HEK293 (cell line): ENCODE measurements around the gene TMEM214.

Source experiments
- CTCF ChIA-PET: fragments of 350-600 bp; formaldehyde crosslinking; extraction: SDS; loops from one replicate; lab custom pipeline; 2021; ENCODE audit warnings: antibody characterized with exemption; lab: Yijun Ruan, JAX
- POLR2A ChIA-PET: fragments of 300-600 bp; formaldehyde crosslinking; extraction: SDS; loops from one replicate; lab custom pipeline; 2020; ENCODE audit warnings: antibody characterized with exemption, inconsistent platforms; lab: Yijun Ruan, JAX
- H3K27ac ChIP-seq: fragments of 200-500 bp; sonication (Bioruptor generic); 2 replicates; pipeline ENCODE4 v1.5.1; 2014; ENCODE audit warnings: low read depth, low read length, control low read depth, inconsistent platforms; ENCODE audit errors: extremely low read depth
- H3K36me3 ChIP-seq, 2 experiments: fragments of 200-500 bp in 1 of 2; sonication (Bioruptor generic) in 1 of 2; 1 replicate in 1 of 2; 2 replicates in 1 of 2; pipeline ENCODE4 v1.5.1; 2014 to 2017; ENCODE audit warnings: inconsistent platforms in 2 of 2, low read length in 2 of 2; ENCODE audit not compliant: control insufficient read depth in 2 of 2, insufficient read depth in 1 of 2
- H3K4me1 ChIP-seq: fragments of 200-500 bp; sonication (Bioruptor generic); 2 replicates; pipeline ENCODE4 v1.5.1; 2014; ENCODE audit warnings: mild to moderate bottlenecking, low read length, inconsistent platforms; ENCODE audit not compliant: control insufficient read depth, insufficient read depth
- H3K4me3 ChIP-seq: 2 replicates; pipeline ENCODE4 v1.5.1; 2011; ENCODE audit warnings: low read depth, mild to moderate bottlenecking, control low read depth, low read length, moderate library complexity
- H3K9me3 ChIP-seq: fragments of 200-500 bp; sonication (Bioruptor generic); 2 replicates; pipeline ENCODE4 v1.5.1; 2014; ENCODE audit warnings: low read depth, low read length, inconsistent platforms; ENCODE audit not compliant: control insufficient read depth, insufficient read depth
- ELK4 ChIP-seq: IDR thresholded peaks from 2 replicates; pipeline ENCODE4 v1.6.1; 2011; ENCODE audit warnings: mild to moderate bottlenecking, low read depth, low read length, borderline replicate concordance
- FEZF1 ChIP-seq: fragments of 450-650 bp; formaldehyde crosslinking; IDR thresholded peaks from 2 replicates; pipeline ENCODE4 v1.5.1; 2016; ENCODE audit warnings: missing biosample characterization, missing genetic modification characterization
- GLIS1 ChIP-seq: fragments of 450-650 bp; formaldehyde crosslinking; IDR thresholded peaks from 2 replicates; pipeline ENCODE4 v1.5.1; 2016; ENCODE audit warnings: missing biosample characterization, missing genetic modification characterization
- IKZF3 ChIP-seq: fragments of 450-650 bp; IDR thresholded peaks from 2 replicates; pipeline ENCODE4 v1.5.0; 2018; ENCODE audit warnings: missing biosample characterization, mild to moderate bottlenecking, missing genetic modification characterization, moderate library complexity
- KLF7 ChIP-seq: fragments of 450-650 bp; formaldehyde crosslinking; IDR thresholded peaks from 2 replicates; pipeline ENCODE4 v1.5.1; 2016; ENCODE audit warnings: missing biosample characterization, missing genetic modification characterization, borderline replicate concordance
- SP7 ChIP-seq: fragments of 450-650 bp; formaldehyde crosslinking; IDR thresholded peaks from 2 replicates; pipeline ENCODE4 v1.5.1; 2016; ENCODE audit warnings: missing biosample characterization, missing genetic modification characterization
- TRIM28 ChIP-seq: IDR thresholded peaks from 2 replicates; pipeline ENCODE4 v1.6.1; 2011; ENCODE audit warnings: low read length, control low read depth, borderline replicate concordance
- WT1 ChIP-seq: fragments of 450-650 bp; formaldehyde crosslinking; IDR thresholded peaks from 2 replicates; pipeline ENCODE4 v1.5.1; 2016; ENCODE audit warnings: missing biosample characterization, missing genetic modification characterization
- ZIC2 ChIP-seq: fragments of 450-650 bp; formaldehyde crosslinking; IDR thresholded peaks from 2 replicates; pipeline ENCODE4 v1.5.1; 2016; ENCODE audit warnings: missing biosample characterization, missing genetic modification characterization
- ZNF140 ChIP-seq: fragments of 450-650 bp; formaldehyde crosslinking; IDR thresholded peaks from 2 replicates; pipeline ENCODE4 v1.5.1; 2016; ENCODE audit warnings: missing biosample characterization, missing genetic modification characterization
- ZNF184 ChIP-seq: fragments of 450-650 bp; IDR thresholded peaks from 2 replicates; pipeline ENCODE4 v1.5.1; 2018; ENCODE audit warnings: missing biosample characterization, mild to moderate bottlenecking, missing genetic modification characterization
- ZNF211 ChIP-seq: fragments of 450-650 bp; formaldehyde crosslinking; IDR thresholded peaks from 2 replicates; pipeline ENCODE4 v1.5.1; 2016; ENCODE audit warnings: low read depth, missing biosample characterization, missing genetic modification characterization
- ZNF24 ChIP-seq: fragments of 450-650 bp; formaldehyde crosslinking; IDR thresholded peaks from 2 replicates; pipeline ENCODE4 v1.5.1; 2016; ENCODE audit warnings: missing biosample characterization, missing genetic modification characterization
- ZNF266 ChIP-seq: fragments of 450-650 bp; formaldehyde crosslinking; IDR thresholded peaks from 2 replicates; pipeline ENCODE4 v1.5.1; 2016; ENCODE audit warnings: missing biosample characterization, missing genetic modification characterization, low read depth
- ZNF324 ChIP-seq: fragments of 450-650 bp; formaldehyde crosslinking; IDR thresholded peaks from 2 replicates; pipeline ENCODE4 v1.5.1; 2016; ENCODE audit warnings: missing biosample characterization, missing genetic modification characterization
- ZNF548 ChIP-seq: fragments of 450-650 bp; formaldehyde crosslinking; IDR thresholded peaks from 2 replicates; pipeline ENCODE4 v1.5.1; 2016; ENCODE audit warnings: missing biosample characterization, missing genetic modification characterization
- ZNF658 ChIP-seq: fragments of 450-650 bp; formaldehyde crosslinking; IDR thresholded peaks from 2 replicates; pipeline ENCODE4; 2016; ENCODE audit warnings: missing biosample characterization, missing genetic modification characterization
- ZNF837 ChIP-seq: fragments of 450-650 bp; formaldehyde crosslinking; IDR thresholded peaks from 2 replicates; pipeline ENCODE4 v1.5.1; 2016; ENCODE audit warnings: missing biosample characterization, missing genetic modification characterization
- ZNF843 ChIP-seq: fragments of 450-650 bp; formaldehyde crosslinking; IDR thresholded peaks from 2 replicates; pipeline ENCODE4 v1.5.1; 2016; ENCODE audit warnings: missing biosample characterization, missing genetic modification characterization
- TF ChIP-seq, protein P1 (sequence below): fragments of 450-650 bp; formaldehyde crosslinking; IDR thresholded peaks from 2 replicates; pipeline ENCODE4 v1.5.1; 2016; ENCODE audit warnings: missing biosample characterization, missing genetic modification characterization
- TF ChIP-seq, protein P2 (sequence below): fragments of 450-650 bp; formaldehyde crosslinking; IDR thresholded peaks from 2 replicates; pipeline ENCODE4 v1.5.1; 2016; ENCODE audit warnings: missing biosample characterization, missing genetic modification characterization

TMEM214 gene

DNA sequence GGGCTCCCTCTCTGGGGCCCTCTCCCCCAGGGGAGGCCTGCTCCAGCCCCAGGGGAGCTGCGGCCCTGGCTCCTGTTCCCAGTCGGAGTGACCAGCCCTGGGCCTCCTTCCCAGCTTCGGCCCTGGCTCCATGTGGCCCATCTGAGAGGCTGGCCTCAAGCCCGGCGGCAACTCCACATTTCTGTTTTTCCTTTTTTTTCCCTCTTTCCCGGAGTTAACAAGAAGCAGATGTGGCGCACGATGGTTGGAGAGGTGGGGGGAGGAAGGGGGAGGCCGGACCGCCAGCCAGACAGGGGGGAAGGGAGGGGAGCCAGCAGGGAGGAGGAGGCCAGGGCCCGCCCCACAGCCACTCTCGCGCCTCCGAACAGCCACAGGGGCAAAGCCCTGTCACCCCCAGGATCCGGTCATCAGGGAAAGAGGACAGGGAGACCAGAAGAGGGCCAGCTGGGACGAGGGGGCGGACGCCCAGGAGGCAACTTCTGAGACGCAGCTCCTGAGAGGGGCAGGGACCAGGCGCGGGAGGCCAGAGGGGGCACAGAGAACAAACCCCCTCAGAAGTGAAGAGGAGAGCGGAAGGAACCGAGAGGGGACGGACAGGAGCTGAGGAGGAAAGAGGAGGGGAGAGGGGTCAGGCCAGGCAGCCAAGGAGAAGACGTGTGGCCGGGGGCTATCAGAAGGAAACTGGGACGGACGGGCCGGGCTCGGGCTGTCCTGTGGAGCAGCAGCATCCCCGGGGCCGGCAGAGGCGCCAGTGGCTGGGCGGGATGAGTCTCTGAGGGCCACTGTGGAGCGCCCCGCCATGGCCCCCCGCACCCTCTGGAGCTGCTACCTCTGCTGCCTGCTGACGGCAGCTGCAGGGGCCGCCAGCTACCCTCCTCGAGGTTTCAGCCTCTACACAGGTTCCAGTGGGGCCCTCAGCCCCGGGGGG lies 45.8 kb downstream of the TMEM214 start, which contains the start of gene EMILIN1:
Gene EMILIN1 (plus strand): TSS at position 349 of the 928 bp plus-strand sequence. CDS start 451 bp downstream, at position 800.
- Histone ChIP-seq H3K4me3 (no peak within 1 kb of the TSS), H3K27ac (no peak within 1 kb of the TSS), H3K36me3 (no peaks in the 10 kb centered on the region), H3K9me3 (no peaks in the 10 kb centered on the region), H3K4me1 (peaks cover 4% of the 10 kb centered on the region)
- ChIA-PET CTCF (interaction anchor here (0.6 to 1.0 kb wide), 3 partner anchors 13 to 27 kb away, joined by 3 to 4 read pairs (median 3); partner anchors contain the start of gene AGBL5), POLR2A (no interaction called here)
- TF ChIP-seq ZNF837 (tag by site-specific recombination), result no peak
- TF ChIP-seq ELK4, result no peak
- peak; percentile 40 for TF ChIP-seq ZIC2 (tag by site-specific recombination)
- TF ChIP-seq FEZF1 (tag by site-specific recombination), result no peak
- no peak for TF ChIP-seq ZNF24 (tag by site-specific recombination)
- TF ChIP-seq GLIS1 (tag by site-specific recombination), result peak; percentile 71
- no peak for TF ChIP-seq ZNF211 (tag by site-specific recombination)

- POLR2A ChIA-PET, result no interaction called here
- no peaks in the 10 kb centered on the region for H3K9me3 ChIP-seq
- no peak for TF ChIP-seq KLF7 (tag by site-specific recombination)
- TF ChIP-seq, all 188 proteins: peak for 0
- no peak overlapping the region for H3K27ac ChIP-seq
- peaks cover 4% of the 10 kb centered on the region for H3K4me1 ChIP-seq
- CTCF ChIA-PET, result interaction anchor here (0.5 to 1.0 kb wide), 3 partner anchors 19 to 224 kb away, joined by 3 to 4 read pairs (median 3); partner anchors contain the start of gene AGBL5
- no peaks in the 10 kb centered on the region for H3K36me3 ChIP-seq
- no peak overlapping the region for H3K4me3 ChIP-seq
Observed at GRCh38 chr2:27079233-27080139, 46.7 kb downstream of the TMEM214 start.

- H3K4me3 ChIP-seq, result no peak overlapping the region
- ChIA-PET CTCF (interaction anchor here (0.6 to 0.9 kb wide), 3 partner anchors 18 to 34 kb away, joined by 3 read pairs; no protein-coding TSS in a partner anchor), POLR2A (no interaction called here)
- no peak for TF ChIP-seq ZNF548 (tag by site-specific recombination)
- no peaks in the 10 kb centered on the region for H3K36me3 ChIP-seq
- no peak overlapping the region for H3K27ac ChIP-seq
- H3K9me3 ChIP-seq, result no peaks in the 10 kb centered on the region
- H3K4me1 ChIP-seq, result peaks cover 4% of the 10 kb centered on the region
Observed at GRCh38 chr2:27080140-27080469, 47.3 kb downstream of the TMEM214 start.

DNA sequence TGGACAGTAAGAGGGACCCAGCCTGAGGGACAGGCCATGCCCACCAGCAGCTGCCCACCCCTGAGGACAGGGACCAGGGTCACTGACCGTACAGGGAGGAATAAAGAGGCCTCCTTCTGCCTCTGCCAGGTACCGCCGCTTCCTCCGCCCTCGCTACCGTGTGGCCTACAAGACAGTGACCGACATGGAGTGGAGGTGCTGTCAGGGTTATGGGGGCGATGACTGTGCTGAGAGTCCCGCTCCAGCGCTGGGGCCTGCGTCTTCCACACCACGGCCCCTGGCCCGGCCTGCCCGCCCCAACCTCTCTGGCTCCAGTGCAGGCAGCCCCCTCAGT lies 47.8 kb downstream of the TMEM214 start:
- Histone ChIP-seq H3K9me3 (no peaks in the 10 kb centered on the region), H3K4me1 (peaks cover 5% of the 10 kb centered on the region), H3K4me3 (no peak overlapping the region), H3K36me3 (no peaks in the 10 kb centered on the region), H3K27ac (no peak overlapping the region)
- TF ChIP-seq IKZF3 (tag by site-specific recombination) (no peak), ZNF324 (tag by site-specific recombination) (no peak), ZNF24 (tag by site-specific recombination) (no peak), ZNF266 (tag by site-specific recombination) (no peak), WT1 (tag by site-specific recombination) (no peak), SP7 (tag by site-specific recombination) (no peak), ZNF184 (tag by site-specific recombination) (no peak), ZNF658 (tag by site-specific recombination) (no peak), ZNF140 (tag by site-specific recombination) (no peak), TRIM28 (no peak), ZNF843 (tag by site-specific recombination) (no peak)
- TF ChIP-seq, protein P1, sequence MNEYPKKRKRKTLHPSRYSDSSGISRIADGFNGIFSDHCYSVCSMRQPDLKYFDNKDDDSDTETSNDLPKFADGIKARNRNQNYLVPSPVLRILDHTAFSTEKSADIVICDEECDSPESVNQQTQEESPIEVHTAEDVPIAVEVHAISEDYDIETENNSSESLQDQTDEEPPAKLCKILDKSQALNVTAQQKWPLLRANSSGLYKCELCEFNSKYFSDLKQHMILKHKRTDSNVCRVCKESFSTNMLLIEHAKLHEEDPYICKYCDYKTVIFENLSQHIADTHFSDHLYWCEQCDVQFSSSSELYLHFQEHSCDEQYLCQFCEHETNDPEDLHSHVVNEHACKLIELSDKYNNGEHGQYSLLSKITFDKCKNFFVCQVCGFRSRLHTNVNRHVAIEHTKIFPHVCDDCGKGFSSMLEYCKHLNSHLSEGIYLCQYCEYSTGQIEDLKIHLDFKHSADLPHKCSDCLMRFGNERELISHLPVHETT (tag by site-specific recombination), result no peak
- TF ChIP-seq, protein P2, sequence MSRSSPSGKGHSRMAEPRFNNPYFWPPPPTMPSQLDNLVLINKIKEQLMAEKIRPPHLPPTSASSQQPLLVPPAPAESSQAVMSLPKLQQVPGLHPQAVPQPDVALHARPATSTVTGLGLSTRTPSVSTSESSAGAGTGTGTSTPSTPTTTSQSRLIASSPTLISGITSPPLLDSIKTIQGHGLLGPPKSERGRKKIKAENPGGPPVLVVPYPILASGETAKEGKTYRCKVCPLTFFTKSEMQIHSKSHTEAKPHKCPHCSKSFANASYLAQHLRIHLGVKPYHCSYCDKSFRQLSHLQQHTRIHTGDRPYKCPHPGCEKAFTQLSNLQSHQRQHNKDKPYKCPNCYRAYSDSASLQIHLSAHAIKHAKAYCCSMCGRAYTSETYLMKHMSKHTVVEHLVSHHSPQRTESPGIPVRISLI, result no peak
- POLR2A ChIA-PET, result interaction anchor here (1.0 to 4.1 kb wide), 5 partner anchors 8 to 47 kb away, joined by 3 to 45 read pairs (median 10); partner anchors contain the start of genes AGBL5, OST4 and TMEM214
- CTCF ChIA-PET, result interaction anchor here (0.6 to 1.5 kb wide), 11 partner anchors 13 to 1335 kb away, joined by 3 to 7 read pairs (median 3); partner anchors contain the start of genes AGBL5 and MPV17
